HG03378 (cell line): ENCODE results near the gene NCOA4.
"Not testable (repeated sequence)": the region's sequence is repeated elsewhere in the genome, so short reads cannot be mapped to it uniquely, and the experiment has no call there.

Experiments
- ATAC-seq: cut with Tn5 transposase; IDR thresholded peaks from one replicate; pipeline ENCODE4 v1.9.1; 2021; ENCODE audit warnings: mild to moderate bottlenecking, moderate library complexity; ENCODE audit not compliant: unreplicated experiment

NCOA4 gene

GRCh38 chr10:46020344-46020657 lies 10.1 kb downstream of the NCOA4 start:
- no peak for ATAC-seq

GRCh38 chr10:46019569-46020343 lies 10.7 kb downstream of the NCOA4 start:
- no peak for ATAC-seq

- no peak for ATAC-seq
Measured at GRCh38 chr10:46019177-46019528, 11.3 kb downstream of the NCOA4 start.

- no peak for ATAC-seq
Measured at GRCh38 chr10:46018453-46019176, 11.8 kb downstream of the NCOA4 start.

GRCh38 chr10:46017733-46018132 lies 12.7 kb downstream of the NCOA4 start:
- no peak for ATAC-seq

GRCh38 chr10:46016811-46017210 lies 13.6 kb downstream of the NCOA4 start:
- ATAC-seq: no peak

GRCh38 chr10:46016190-46016589 lies 14.2 kb downstream of the NCOA4 start:
- no peak for ATAC-seq

- ATAC-seq: no peak
Measured at GRCh38 chr10:46014683-46015405, 15.6 kb downstream of the NCOA4 start.

- ATAC-seq: no peak
Measured at GRCh38 chr10:46014206-46014605, 16.2 kb downstream of the NCOA4 start.

- no peak for ATAC-seq
Measured at GRCh38 chr10:46012746-46013145, 17.7 kb downstream of the NCOA4 start.

- no peak for ATAC-seq
Measured at GRCh38 chr10:46006219-46006618, 24.2 kb downstream of the NCOA4 start.

- ATAC-seq: no peak
Measured at GRCh38 chr10:46005383-46005782, 25.0 kb downstream of the NCOA4 start.

- no peak for ATAC-seq
Measured at GRCh38 chr10:46004963-46005362, 25.5 kb downstream of the NCOA4 start.

GRCh38 chr10:46002916-46003693 lies 27.3 kb downstream of the NCOA4 start:
- ATAC-seq: no peak

- ATAC-seq: not testable (repeated sequence)
Measured at GRCh38 chr10:46002189-46002687, 28.2 kb downstream of the NCOA4 start.

GRCh38 chr10:46001187-46001756 lies 29.2 kb downstream of the NCOA4 start:
- no peak for ATAC-seq

- no peak for ATAC-seq
Measured at GRCh38 chr10:46000538-46000937, 29.9 kb downstream of the NCOA4 start.

- ATAC-seq: not testable (repeated sequence)
Measured at GRCh38 chr10:45999955-46000354, 30.5 kb downstream of the NCOA4 start.

- no peak for ATAC-seq
Measured at GRCh38 chr10:45997994-45998763, 32.2 kb downstream of the NCOA4 start.

- no peak for ATAC-seq
Measured at GRCh38 chr10:45997557-45997956, 32.9 kb downstream of the NCOA4 start.
